GM23338 (cell line): ENCODE measurements around the gene SFXN5. TPM values are rescaled to one million over a fixed set of nuclear protein-coding genes. Genes with fewer than 3 reads are reported as not detected.

Experiments used
- ATAC-seq: fragments of 200-7000 bp; cut with Tn5 transposase; 3 replicates; pipeline ENCODE4 v1.9.1; 2020
- DNase-seq: peaks from one replicate; pipeline ENCODE4 v3.0.0-alpha.2; 2015; ENCODE audit warnings: low spot score
- H2AFZ ChIP-seq: fragments of 200-600 bp; sonication (generic); 2 replicates; pipeline ENCODE4 v1.8.0; 2016; ENCODE audit warnings: antibody characterized with exemption, mild to moderate bottlenecking, moderate library complexity
- H3F3A ChIP-seq: fragments of 200-600 bp; sonication (generic); replicated peaks from 2 replicates; pipeline ENCODE4 v1.8.0; 2017; ENCODE audit warnings: antibody characterized with exemption, mixed run types, low read depth
- H3K27ac ChIP-seq: fragments of 200-600 bp; sonication (generic); 2 replicates; pipeline ENCODE4 v1.6.1; 2016; ENCODE audit warnings: low read depth
- H3K27me3 ChIP-seq: fragments of 200-600 bp; sonication (generic); 2 replicates; pipeline ENCODE4 v1.8.0; 2016; ENCODE audit warnings: mild to moderate bottlenecking, mixed run types, moderate library complexity; ENCODE audit not compliant: insufficient read depth
- H3K36me3 ChIP-seq: fragments of 200-600 bp; sonication (generic); 2 replicates; pipeline ENCODE4 v1.8.0; 2016; ENCODE audit warnings: mild to moderate bottlenecking; ENCODE audit not compliant: insufficient read depth
- H3K4me1 ChIP-seq: fragments of 200-600 bp; sonication (generic); 2 replicates; pipeline ENCODE4 v1.8.0; 2016; ENCODE audit warnings: mild to moderate bottlenecking, moderate library complexity; ENCODE audit not compliant: insufficient read depth
- H3K4me2 ChIP-seq: fragments of 200-600 bp; sonication (generic); 2 replicates; pipeline ENCODE4 v1.7.1; 2017; ENCODE audit warnings: mixed run types
- H3K4me3 ChIP-seq: fragments of 200-600 bp; sonication (generic); 2 replicates; pipeline ENCODE4 v1.6.1; 2016; ENCODE audit warnings: mixed run types
- H3K79me2 ChIP-seq: fragments of 200-600 bp; sonication (generic); replicated peaks from 2 replicates; pipeline ENCODE4 v1.8.0; 2017; ENCODE audit warnings: mild to moderate bottlenecking; ENCODE audit not compliant: insufficient read depth
- H3K9me2 ChIP-seq: fragments of 200-600 bp; sonication (generic); 2 replicates; pipeline ENCODE4 v1.8.0; 2017; ENCODE audit not compliant: insufficient read depth
- H4K20me1 ChIP-seq: fragments of 200-600 bp; sonication (generic); replicated peaks from 2 replicates; pipeline ENCODE4 v1.8.0; 2017; ENCODE audit warnings: mild to moderate bottlenecking; ENCODE audit not compliant: insufficient read depth
- H3K27ac Mint-ChIP-seq: 2 replicates; pipeline ENCODE4 v1.8.0; 2020; ENCODE audit warnings: inconsistent platforms, mild to moderate bottlenecking, moderate library complexity, mixed read lengths
- H3K27me3 Mint-ChIP-seq: 3 replicates; pipeline ENCODE4 v1.8.0; 2022; ENCODE audit warnings: low read depth, mild to moderate bottlenecking, moderate library complexity, mixed read lengths, inconsistent platforms; ENCODE audit not compliant: insufficient read depth, poor library complexity
- H3K36me3 Mint-ChIP-seq: 3 replicates; pipeline ENCODE4 v1.8.0; 2021; ENCODE audit warnings: low read depth, mild to moderate bottlenecking, inconsistent platforms, moderate library complexity, mixed read lengths
- H3K4me1 Mint-ChIP-seq: 3 replicates; pipeline ENCODE4 v1.8.0; 2020; ENCODE audit warnings: mild to moderate bottlenecking, inconsistent platforms, mixed read lengths
- H3K4me3 Mint-ChIP-seq: 3 replicates; pipeline ENCODE4 v1.8.0; 2021; ENCODE audit warnings: moderate library complexity, mild to moderate bottlenecking, inconsistent platforms, mixed read lengths
- H3K9me3 Mint-ChIP-seq: 3 replicates; pipeline ENCODE4 v1.8.0; 2020; ENCODE audit warnings: moderate library complexity, mild to moderate bottlenecking, inconsistent platforms, mixed read lengths
- CREB1 ChIP-seq: fragments of 250-450 bp; sonication (Bioruptor Pico); IDR thresholded peaks from 2 replicates; pipeline ENCODE4 v1.5.0; 2020; ENCODE audit warnings: low read depth, mild to moderate bottlenecking, moderate library complexity
- EZH2 ChIP-seq: fragments of 200-600 bp; sonication (generic); IDR thresholded peaks from one replicate; pipeline ENCODE4 v1.8.0; 2017; ENCODE audit warnings: antibody characterized with exemption, mild to moderate bottlenecking, low read depth; ENCODE audit not compliant: unreplicated experiment
- EZH2phosphoT487 ChIP-seq: fragments of 200-600 bp; sonication (generic); IDR thresholded peaks from one replicate; pipeline ENCODE4 v1.8.1; 2018; ENCODE audit warnings: antibody characterized with exemption; ENCODE audit not compliant: unreplicated experiment
- JUNB ChIP-seq: IDR thresholded peaks from one replicate; pipeline ENCODE4 v1.6.1; 2016; ENCODE audit warnings: antibody characterized with exemption; ENCODE audit not compliant: unreplicated experiment
- NANOG ChIP-seq: IDR thresholded peaks from 2 replicates; pipeline ENCODE4 v1.6.1; 2016; ENCODE audit warnings: antibody characterized with exemption, borderline replicate concordance
- REST ChIP-seq: IDR thresholded peaks from one replicate; pipeline ENCODE4 v1.6.1; 2018; ENCODE audit warnings: antibody characterized with exemption; ENCODE audit not compliant: unreplicated experiment
- ZNF114 ChIP-seq: fragments of 250-450 bp; sonication (Bioruptor Pico); IDR thresholded peaks from 2 replicates; pipeline ENCODE4 v1.5.0; 2020; ENCODE audit warnings: mild to moderate bottlenecking, moderate library complexity
- polyA plus RNA-seq: library from polyadenylated mRNA; unstranded; fragments of >200 nt; fragmentation: Nextera tagmentation; extraction: Ambion mirVana; gene quantifications from 2 replicates; pipeline ENCODE4 v1.2.1, GENCODE V29; 2016
- total RNA-seq: library from RNA; depleted of rRNA; stranded (reverse); fragments of >200 nt; shearing (Covaris generic); gene quantifications from 2 replicates; pipeline ENCODE4 v1.2.3, GENCODE V29; 2014
- TF ChIP-seq, protein P1 (sequence below): IDR thresholded peaks from 2 replicates; pipeline ENCODE4 v1.6.1; 2016; ENCODE audit warnings: antibody characterized with exemption
- TF ChIP-seq, protein P2 (sequence below): fragments of 250-450 bp; sonication (Bioruptor Pico); IDR thresholded peaks from 2 replicates; pipeline ENCODE4 v1.5.0; 2020; ENCODE audit warnings: mild to moderate bottlenecking, moderate library complexity

The SFXN5 gene
- total and polyA plus RNA-seq, 2 experiments from 2014 or later = 23.6 to 25.8 TPM

DNA sequence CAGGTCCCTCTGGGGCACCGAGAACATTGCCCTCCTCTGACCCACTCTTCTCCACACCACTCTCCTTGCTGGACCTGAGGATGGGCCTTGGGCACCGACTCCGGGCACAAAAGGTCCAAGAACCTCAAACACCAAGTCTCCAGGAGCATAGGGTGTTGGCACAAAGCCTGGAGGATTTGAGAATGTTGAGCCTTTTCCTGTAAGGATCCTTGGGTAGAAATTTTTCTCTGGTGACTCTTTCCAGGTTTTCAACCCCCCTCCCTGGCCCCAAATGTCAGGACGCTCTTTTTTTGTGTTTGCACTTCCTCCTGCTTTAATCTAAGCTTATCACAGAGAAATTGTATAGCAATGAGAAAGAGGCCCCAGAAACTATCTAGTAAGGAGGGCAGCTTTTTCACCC is 175.1 kb downstream of the SFXN5 start:
- DNase-seq (no peak), ATAC-seq (no peak)
- Histone ChIP-seq H3K27ac (no peak overlapping the region), H3F3A (no peaks in the 10 kb centered on the region), H3K27me3 (peaks cover 53% of the 10 kb centered on the region), H2AFZ (no peak overlapping the region), H3K4me2 (no peak overlapping the region), H3K4me3 (no peak overlapping the region), H3K36me3 (no peaks in the 10 kb centered on the region), H3K4me1 (peaks cover 23% of the 10 kb centered on the region), H4K20me1 (no peaks in the 10 kb centered on the region), H3K9me2 (no peaks in the 10 kb centered on the region), H3K79me2 (no peaks in the 10 kb centered on the region)
- H3K9me3 Mint-ChIP-seq = no peaks in the 10 kb centered on the region
- peaks cover 24% of the 10 kb centered on the region for H3K4me1 Mint-ChIP-seq
- H3K36me3 Mint-ChIP-seq = no peaks in the 10 kb centered on the region
- peaks cover 23% of the 10 kb centered on the region for H3K27me3 Mint-ChIP-seq
- H3K4me3 Mint-ChIP-seq = no peak overlapping the region
- no peak overlapping the region for H3K27ac Mint-ChIP-seq
- no peak for TF ChIP-seq NANOG
- TF ChIP-seq REST = no peak
- no peak for TF ChIP-seq ZNF114 (CRISPR knock-in tag)
- no peak for TF ChIP-seq CREB1 (CRISPR knock-in tag)
- no peak for TF ChIP-seq EZH2
- no peak for TF ChIP-seq JUNB
- TF ChIP-seq, protein P1, sequence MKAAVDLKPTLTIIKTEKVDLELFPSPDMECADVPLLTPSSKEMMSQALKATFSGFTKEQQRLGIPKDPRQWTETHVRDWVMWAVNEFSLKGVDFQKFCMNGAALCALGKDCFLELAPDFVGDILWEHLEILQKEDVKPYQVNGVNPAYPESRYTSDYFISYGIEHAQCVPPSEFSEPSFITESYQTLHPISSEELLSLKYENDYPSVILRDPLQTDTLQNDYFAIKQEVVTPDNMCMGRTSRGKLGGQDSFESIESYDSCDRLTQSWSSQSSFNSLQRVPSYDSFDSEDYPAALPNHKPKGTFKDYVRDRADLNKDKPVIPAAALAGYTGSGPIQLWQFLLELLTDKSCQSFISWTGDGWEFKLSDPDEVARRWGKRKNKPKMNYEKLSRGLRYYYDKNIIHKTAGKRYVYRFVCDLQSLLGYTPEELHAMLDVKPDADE = no peak
- TF ChIP-seq EZH2phosphoT487 = no peak

- Mint-ChIP-seq H3K36me3 (no peaks in the 10 kb centered on the region), H3K9me3 (no peaks in the 10 kb centered on the region), H3K4me1 (peaks cover 24% of the 10 kb centered on the region), H3K4me3 (no peak overlapping the region; the same call in 2 of the 3 replicates), H3K27ac (no peak overlapping the region), H3K27me3 (peaks cover 25% of the 10 kb centered on the region)
- Histone ChIP-seq H3K4me1 (peaks cover 23% of the 10 kb centered on the region), H3K9me2 (no peaks in the 10 kb centered on the region), H3F3A (no peaks in the 10 kb centered on the region), H3K4me2 (no peak overlapping the region; the same call in 1 of the 2 replicates), H3K36me3 (no peaks in the 10 kb centered on the region), H3K4me3 (no peak overlapping the region), H3K27me3 (peaks cover 50% of the 10 kb centered on the region), H3K79me2 (no peaks in the 10 kb centered on the region), H3K27ac (no peak overlapping the region), H4K20me1 (no peaks in the 10 kb centered on the region), H2AFZ (peak overlapping the region; percentile 63; the same call in 1 of the 2 replicates)
- no peak for DNase-seq
- ATAC-seq = no peak
- no peak for TF ChIP-seq EZH2phosphoT487
- TF ChIP-seq, protein P2, sequence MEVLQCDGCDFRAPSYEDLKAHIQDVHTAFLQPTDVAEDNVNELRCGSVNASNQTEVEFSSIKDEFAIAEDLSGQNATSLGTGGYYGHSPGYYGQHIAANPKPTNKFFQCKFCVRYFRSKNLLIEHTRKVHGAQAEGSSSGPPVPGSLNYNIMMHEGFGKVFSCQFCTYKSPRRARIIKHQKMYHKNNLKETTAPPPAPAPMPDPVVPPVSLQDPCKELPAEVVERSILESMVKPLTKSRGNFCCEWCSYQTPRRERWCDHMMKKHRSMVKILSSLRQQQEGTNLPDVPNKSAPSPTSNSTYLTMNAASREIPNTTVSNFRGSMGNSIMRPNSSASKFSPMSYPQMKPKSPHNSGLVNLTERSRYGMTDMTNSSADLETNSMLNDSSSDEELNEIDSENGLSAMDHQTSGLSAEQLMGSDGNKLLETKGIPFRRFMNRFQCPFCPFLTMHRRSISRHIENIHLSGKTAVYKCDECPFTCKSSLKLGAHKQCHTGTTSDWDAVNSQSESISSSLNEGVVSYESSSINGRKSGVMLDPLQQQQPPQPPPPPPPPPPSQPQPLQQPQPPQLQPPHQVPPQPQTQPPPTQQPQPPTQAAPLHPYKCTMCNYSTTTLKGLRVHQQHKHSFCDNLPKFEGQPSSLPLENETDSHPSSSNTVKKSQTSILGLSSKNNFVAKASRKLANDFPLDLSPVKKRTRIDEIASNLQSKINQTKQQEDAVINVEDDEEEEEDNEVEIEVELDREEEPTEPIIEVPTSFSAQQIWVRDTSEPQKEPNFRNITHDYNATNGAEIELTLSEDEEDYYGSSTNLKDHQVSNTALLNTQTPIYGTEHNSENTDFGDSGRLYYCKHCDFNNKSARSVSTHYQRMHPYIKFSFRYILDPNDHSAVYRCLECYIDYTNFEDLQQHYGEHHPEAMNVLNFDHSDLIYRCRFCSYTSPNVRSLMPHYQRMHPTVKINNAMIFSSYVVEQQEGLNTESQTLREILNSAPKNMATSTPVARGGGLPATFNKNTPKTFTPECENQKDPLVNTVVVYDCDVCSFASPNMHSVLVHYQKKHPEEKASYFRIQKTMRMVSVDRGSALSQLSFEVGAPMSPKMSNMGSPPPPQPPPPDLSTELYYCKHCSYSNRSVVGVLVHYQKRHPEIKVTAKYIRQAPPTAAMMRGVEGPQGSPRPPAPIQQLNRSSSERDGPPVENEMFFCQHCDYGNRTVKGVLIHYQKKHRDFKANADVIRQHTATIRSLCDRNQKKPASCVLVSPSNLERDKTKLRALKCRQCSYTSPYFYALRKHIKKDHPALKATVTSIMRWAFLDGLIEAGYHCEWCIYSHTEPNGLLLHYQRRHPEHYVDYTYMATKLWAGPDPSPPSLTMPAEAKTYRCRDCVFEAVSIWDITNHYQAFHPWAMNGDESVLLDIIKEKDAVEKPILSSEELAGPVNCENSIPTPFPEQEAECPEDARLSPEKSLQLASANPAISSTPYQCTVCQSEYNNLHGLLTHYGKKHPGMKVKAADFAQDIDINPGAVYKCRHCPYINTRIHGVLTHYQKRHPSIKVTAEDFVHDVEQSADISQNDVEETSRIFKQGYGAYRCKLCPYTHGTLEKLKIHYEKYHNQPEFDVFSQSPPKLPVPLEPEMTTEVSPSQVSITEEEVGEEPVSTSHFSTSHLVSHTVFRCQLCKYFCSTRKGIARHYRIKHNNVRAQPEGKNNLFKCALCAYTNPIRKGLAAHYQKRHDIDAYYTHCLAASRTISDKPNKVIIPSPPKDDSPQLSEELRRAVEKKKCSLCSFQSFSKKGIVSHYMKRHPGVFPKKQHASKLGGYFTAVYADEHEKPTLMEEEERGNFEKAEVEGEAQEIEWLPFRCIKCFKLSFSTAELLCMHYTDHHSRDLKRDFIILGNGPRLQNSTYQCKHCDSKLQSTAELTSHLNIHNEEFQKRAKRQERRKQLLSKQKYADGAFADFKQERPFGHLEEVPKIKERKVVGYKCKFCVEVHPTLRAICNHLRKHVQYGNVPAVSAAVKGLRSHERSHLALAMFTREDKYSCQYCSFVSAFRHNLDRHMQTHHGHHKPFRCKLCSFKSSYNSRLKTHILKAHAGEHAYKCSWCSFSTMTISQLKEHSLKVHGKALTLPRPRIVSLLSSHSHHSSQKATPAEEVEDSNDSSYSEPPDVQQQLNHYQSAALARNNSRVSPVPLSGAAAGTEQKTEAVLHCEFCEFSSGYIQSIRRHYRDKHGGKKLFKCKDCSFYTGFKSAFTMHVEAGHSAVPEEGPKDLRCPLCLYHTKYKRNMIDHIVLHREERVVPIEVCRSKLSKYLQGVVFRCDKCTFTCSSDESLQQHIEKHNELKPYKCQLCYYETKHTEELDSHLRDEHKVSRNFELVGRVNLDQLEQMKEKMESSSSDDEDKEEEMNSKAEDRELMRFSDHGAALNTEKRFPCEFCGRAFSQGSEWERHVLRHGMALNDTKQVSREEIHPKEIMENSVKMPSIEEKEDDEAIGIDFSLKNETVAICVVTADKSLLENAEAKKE (CRISPR knock-in tag) = no peak
- TF ChIP-seq JUNB = no peak
- TF ChIP-seq CREB1 (CRISPR knock-in tag) = no peak
Measured at GRCh38 chr2:72895759-72896281, 175.7 kb downstream of the SFXN5 start.
